ENCODE measurements around the gene ZNF335. TPM values are rescaled to one million over a fixed set of nuclear protein-coding genes. Genes with fewer than 3 reads are reported as not detected.
"Not testable (repeated sequence)": the region's sequence is repeated elsewhere in the genome, so short reads cannot be mapped to it uniquely, and the experiment has no call there.

The ZNF335 gene
- total and polyA plus RNA-seq, 11 donors: 5.6 to 14.9 (median 7.5) TPM

GRCh38 chr20:45957021-45957941 is 14.7 kb downstream of the ZNF335 start:
- Histone ChIP-seq H3K4me3 (no peak overlapping the region), H3K36me3 (peaks cover 3 to 99% (median 84%) of the 10 kb centered on the region in 9 donors), H3K27me3 (no peaks in the 10 kb centered on the region), H3K27ac (no peak overlapping the region), H3K4me1 (no peaks in the 10 kb centered on the region), H3K9me3 (no peaks in the 10 kb centered on the region)
- intact Hi-C loops (cut with DNase I): loop anchor here in 2 of 10 donors (5.0 kb wide), 2 partner anchors 65 to 130 kb away; partner anchors contain the start of genes CTSA (in 1 of the 2), NEURL2 (in 1 of the 2) and TNNC2 (in 1 of the 2)
- no peak for DNase-seq
- WGBS, 4 donors: 85 to 93% (median 88%) methylated on average over 8 to 19 of the region's 19 CpGs
- TF ChIP-seq CTCF (IDR thresholded peaks at IDR 0.05) (no peak), POLR2A (IDR thresholded peaks at IDR 0.05) (no peak)
- no peak for ATAC-seq

- 92 to 94% (median 94%) methylated on average over 10 of the region's 10 CpGs for WGBS, 4 donors
- not testable (repeated sequence) for H3K9me3 ChIP-seq, H3K27ac ChIP-seq, ATAC-seq, H3K27me3 ChIP-seq, H3K4me1 ChIP-seq, H3K4me3 ChIP-seq
- DNase-seq: peak in 1 of 5 donors; percentile 33
- H3K36me3 ChIP-seq: peaks cover 3 to 99% (median 84%) of the 10 kb centered on the region in 9 donors
- intact Hi-C loops (cut with DNase I): loop anchor here in 2 of 10 donors (5.0 kb wide), 2 partner anchors 64 to 129 kb away; partner anchors contain the start of genes CTSA (in 1 of the 2), NEURL2 (in 1 of the 2) and TNNC2 (in 1 of the 2)
Measured at GRCh38 chr20:45956326-45956725, 15.7 kb downstream of the ZNF335 start.

- H3K36me3 ChIP-seq: peaks cover 0 to 99% (median 84%) of the 10 kb centered on the region in 9 donors
- intact Hi-C loops (cut with DNase I): no loop called here
- no peaks in the 10 kb centered on the region for H3K9me3 ChIP-seq
- no peak for TF ChIP-seq POLR2A (IDR thresholded peaks at IDR 0.05)
- DNase-seq (peak in 3 of 5 donors; percentile 22 to 45 (median 26)), ATAC-seq (no peak)
- H3K27ac ChIP-seq: no peak overlapping the region
- no peaks in the 10 kb centered on the region for H3K4me1 ChIP-seq
- no peak overlapping the region for H3K4me3 ChIP-seq
- no peaks in the 10 kb centered on the region for H3K27me3 ChIP-seq
- WGBS, 4 donors: 92 to 97% (median 95%) methylated on average over 9 of the region's 9 CpGs
Measured at GRCh38 chr20:45953672-45954071, 18.3 kb downstream of the ZNF335 start.

- intact Hi-C loops (cut with DNase I): no loop called here
- Histone ChIP-seq H3K4me3 (no peak overlapping the region), H3K27me3 (no peaks in the 10 kb centered on the region), H3K36me3 (peaks cover 0 to 99% (median 84%) of the 10 kb centered on the region in 9 donors), H3K27ac (no peak overlapping the region), H3K4me1 (no peaks in the 10 kb centered on the region), H3K9me3 (no peaks in the 10 kb centered on the region)
- DNase-seq (peak in 1 of 5 donors; percentile 12), ATAC-seq (no peak)
- TF ChIP-seq CTCF (IDR thresholded peaks at IDR 0.05) (no peak), POLR2A (IDR thresholded peaks at IDR 0.05) (no peak)
- WGBS, 4 donors: 92 to 93% (median 92%) methylated on average over 5 of the region's 5 CpGs
Measured at GRCh38 chr20:45952861-45953260, 19.1 kb downstream of the ZNF335 start.
